ENCODE measurements around the gene PLK1.

The PLK1 gene

DNA sequence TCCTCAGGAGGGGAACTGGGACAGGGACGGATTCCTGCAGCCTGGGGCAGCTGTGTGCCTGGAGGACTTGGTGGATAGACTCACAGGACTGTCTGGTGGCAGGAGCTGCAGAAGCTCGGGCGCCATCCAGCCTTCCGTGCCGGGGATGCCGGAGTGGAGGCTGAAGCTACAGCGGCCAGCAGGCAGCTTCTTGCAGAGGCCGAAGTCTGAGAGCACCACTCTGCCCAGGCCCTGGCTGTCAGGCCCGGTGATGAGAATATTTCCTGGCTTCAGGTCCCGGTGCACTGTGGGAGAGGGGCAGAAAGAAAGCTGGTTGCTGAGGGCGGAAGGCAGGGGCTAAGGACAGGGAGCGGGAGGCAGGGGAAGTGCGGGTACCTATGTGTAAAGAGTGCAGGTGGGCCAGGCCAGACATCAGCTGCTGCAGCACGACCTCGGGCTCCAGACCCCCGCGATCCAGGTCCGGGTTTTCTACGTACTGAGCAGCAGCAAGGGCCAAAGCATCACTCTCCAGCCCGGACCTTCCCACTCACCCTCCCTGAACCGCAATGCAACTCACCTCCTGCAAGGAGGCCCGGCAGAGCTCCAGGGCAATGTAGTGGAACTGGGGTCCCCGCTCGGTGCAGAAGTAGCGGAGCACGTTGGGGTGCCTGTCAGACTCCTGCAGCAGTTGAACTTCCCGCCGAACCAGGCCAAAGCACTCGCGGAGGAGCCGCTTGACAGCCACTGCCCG, 16.1 kb downstream of the PLK1 start:
- ChIA-PET POLR2A (ENCODE audit: low non-redundant PET) (no interaction called here), CTCF (no interaction called here)
- TF ChIP-seq, protein P1, sequence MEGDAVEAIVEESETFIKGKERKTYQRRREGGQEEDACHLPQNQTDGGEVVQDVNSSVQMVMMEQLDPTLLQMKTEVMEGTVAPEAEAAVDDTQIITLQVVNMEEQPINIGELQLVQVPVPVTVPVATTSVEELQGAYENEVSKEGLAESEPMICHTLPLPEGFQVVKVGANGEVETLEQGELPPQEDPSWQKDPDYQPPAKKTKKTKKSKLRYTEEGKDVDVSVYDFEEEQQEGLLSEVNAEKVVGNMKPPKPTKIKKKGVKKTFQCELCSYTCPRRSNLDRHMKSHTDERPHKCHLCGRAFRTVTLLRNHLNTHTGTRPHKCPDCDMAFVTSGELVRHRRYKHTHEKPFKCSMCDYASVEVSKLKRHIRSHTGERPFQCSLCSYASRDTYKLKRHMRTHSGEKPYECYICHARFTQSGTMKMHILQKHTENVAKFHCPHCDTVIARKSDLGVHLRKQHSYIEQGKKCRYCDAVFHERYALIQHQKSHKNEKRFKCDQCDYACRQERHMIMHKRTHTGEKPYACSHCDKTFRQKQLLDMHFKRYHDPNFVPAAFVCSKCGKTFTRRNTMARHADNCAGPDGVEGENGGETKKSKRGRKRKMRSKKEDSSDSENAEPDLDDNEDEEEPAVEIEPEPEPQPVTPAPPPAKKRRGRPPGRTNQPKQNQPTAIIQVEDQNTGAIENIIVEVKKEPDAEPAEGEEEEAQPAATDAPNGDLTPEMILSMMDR (conservative IDR thresholded peaks at IDR 0.05; ENCODE audit: low read depth): no peak
- H3K27ac ChIP-seq: no peak overlapping the region
- DNase-seq (ENCODE audit: low spot score): no peak

GRCh38 chr16:23695756-23696155, 17.1 kb downstream of the PLK1 start:
- POLR2A ChIA-PET (ENCODE audit: low non-redundant PET): no interaction called here

DNA sequence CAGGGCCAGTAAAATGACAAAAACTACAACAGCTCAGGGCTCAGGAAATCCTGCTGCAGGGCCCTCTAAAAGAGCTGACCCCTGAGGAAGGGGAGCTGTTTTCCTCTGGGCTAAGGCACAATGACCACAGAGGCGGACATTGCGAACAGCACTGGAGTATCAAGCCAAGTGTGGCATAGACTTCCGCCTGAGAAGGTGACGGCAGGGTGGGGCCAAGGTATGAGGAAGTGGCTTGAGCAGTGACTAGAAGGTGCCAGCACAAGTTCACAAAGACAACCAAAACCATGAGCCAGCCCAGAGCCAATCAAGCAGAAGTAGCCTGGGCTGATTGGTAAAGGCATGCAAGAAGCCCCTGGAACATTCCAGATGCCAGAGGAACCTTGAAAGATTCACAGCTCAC, 20.4 kb downstream of the PLK1 start:
- H3K27ac ChIP-seq: no peak overlapping the region
- TF ChIP-seq, protein P1 (conservative IDR thresholded peaks at IDR 0.05; ENCODE audit: low read depth): no peak
- DNase-seq (ENCODE audit: low spot score): no peak
- ChIA-PET CTCF (interaction anchor here (0.5 to 0.6 kb wide), 3 partner anchors 102 to 333 kb away, joined by 3 to 4 read pairs (median 3); no protein-coding TSS in a partner anchor), POLR2A (ENCODE audit: low non-redundant PET) (no interaction called here)

More at GRCh38 chr16:23695756-23696155, 17.1 kb downstream of the PLK1 start:
- no peak overlapping the region for H3K27ac ChIP-seq
- no peak for DNase-seq (ENCODE audit: low spot score)
- CTCF ChIA-PET: interaction anchor here (0.7 kb wide), 1 partner anchor 814 kb away, joined by 3 read pairs; no protein-coding TSS in a partner anchor
- TF ChIP-seq, protein P1 (conservative IDR thresholded peaks at IDR 0.05; ENCODE audit: low read depth): no peak

GRCh38 chr16:23700093-23700492, 21.4 kb downstream of the PLK1 start:
- TF ChIP-seq, protein P1 (conservative IDR thresholded peaks at IDR 0.05; ENCODE audit: low read depth): no peak
- no peak overlapping the region for H3K27ac ChIP-seq
- CTCF ChIA-PET: no interaction called here
- POLR2A ChIA-PET (ENCODE audit: low non-redundant PET): interaction anchor here (0.7 kb wide), 1 partner anchor 19 kb away, joined by 3 read pairs; no protein-coding TSS in a partner anchor
- no peak for DNase-seq (ENCODE audit: low spot score)

DNA sequence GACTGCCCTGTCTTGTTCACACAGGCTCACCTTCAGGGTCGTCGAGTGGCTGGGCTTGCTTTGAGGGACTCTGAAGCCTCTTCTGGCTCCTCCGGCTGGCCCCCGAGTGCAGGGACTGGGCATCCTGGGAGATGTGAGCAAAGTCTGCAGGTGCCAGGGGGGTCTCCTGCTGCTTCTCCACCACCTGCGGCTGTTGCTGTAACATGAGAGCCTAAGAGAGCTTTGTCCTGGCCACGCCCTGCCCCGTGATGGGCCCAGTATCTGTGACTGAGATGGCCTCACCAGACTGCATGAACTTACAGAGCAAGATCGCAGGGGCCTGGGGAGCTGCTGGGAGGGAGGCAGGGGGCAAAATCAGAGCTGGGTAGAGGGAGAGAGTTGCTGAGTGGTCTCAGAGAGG, 21.8 kb downstream of the PLK1 start:
- TF ChIP-seq, protein P1 (conservative IDR thresholded peaks at IDR 0.05; ENCODE audit: low read depth): no peak
- ChIA-PET POLR2A (ENCODE audit: low non-redundant PET) (interaction anchor here (0.7 kb wide), 1 partner anchor 18 kb away, joined by 3 read pairs; no protein-coding TSS in a partner anchor), CTCF (interaction anchor here (0.7 kb wide), 1 partner anchor 986 kb away, joined by 3 read pairs; no protein-coding TSS in a partner anchor)
- DNase-seq (ENCODE audit: low spot score): no peak
- no peak overlapping the region for H3K27ac ChIP-seq

DNA sequence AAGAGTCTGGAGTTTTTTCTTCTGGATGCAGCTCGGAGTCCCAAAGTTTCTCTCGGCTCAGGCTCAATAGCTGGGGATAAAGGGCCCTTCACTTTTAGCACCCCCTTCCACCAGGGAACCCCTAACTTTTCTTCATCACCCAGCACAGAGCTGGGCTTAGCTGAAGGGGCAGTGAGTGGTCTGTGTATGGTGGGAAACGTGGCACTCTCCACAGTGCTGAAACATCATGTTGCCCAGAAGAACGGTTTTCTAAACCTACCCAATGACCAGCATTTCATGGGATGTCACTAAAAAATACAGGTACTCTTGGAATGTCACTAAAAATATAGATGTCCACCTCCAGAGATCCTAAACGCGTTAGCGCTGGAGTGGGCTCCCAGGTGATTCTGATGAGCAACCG, 22.4 kb downstream of the PLK1 start:
- ChIA-PET POLR2A (ENCODE audit: low non-redundant PET) (no interaction called here), CTCF (interaction anchor here (0.7 kb wide), 1 partner anchor 986 kb away, joined by 3 read pairs; no protein-coding TSS in a partner anchor)

More for the DNA sequence above, 22.4 kb downstream of the PLK1 start:
- H3K27ac ChIP-seq: no peak overlapping the region
- no peak for DNase-seq (ENCODE audit: low spot score)
- TF ChIP-seq, protein P1 (conservative IDR thresholded peaks at IDR 0.05; ENCODE audit: low read depth): no peak
